GM21360 (cell line): Measurements from ENCODE around the gene CLDND2.
A peak's percentile ranks its signal among the peaks of the same experiment; 100 is the strongest.

ENCODE experiments used
- ATAC-seq: cut with Tn5 transposase; IDR thresholded peaks from one replicate; pipeline ENCODE4 v1.9.1; 2021; ENCODE audit warnings: mild to moderate bottlenecking, moderate library complexity; ENCODE audit not compliant: unreplicated experiment

Gene CLDND2

DNA sequence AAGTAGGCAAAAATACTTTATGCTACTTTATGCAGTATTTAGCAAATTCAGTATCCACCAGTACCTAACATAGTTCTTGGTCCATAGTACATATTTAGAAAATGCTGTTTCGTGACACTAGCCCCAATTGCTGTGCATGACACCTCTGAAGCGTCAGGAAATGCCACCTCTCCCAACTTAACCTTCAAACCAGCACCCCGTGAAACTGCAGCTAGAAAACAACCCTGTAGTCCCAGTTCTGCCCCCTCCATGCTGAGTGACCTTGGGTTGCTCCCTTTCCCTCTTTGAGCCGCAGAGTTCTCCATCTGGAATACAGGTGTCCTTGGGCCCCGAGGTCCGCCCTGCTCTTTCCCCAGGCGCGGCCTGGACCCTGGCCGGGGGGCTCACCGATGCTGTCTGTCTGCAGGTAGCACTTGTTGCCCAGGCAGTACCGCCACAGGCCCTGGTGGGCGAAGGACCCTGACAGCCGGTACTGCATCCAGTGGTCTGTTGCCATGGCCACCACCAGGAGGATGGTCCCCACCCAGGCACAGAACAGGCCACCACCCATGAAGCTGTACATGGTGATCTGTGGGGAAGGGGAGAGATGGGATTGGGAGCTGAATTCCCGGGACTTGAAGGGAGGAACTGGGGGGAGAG lies 18.2 kb upstream of the CLDND2 start:
- no peak for ATAC-seq

DNA sequence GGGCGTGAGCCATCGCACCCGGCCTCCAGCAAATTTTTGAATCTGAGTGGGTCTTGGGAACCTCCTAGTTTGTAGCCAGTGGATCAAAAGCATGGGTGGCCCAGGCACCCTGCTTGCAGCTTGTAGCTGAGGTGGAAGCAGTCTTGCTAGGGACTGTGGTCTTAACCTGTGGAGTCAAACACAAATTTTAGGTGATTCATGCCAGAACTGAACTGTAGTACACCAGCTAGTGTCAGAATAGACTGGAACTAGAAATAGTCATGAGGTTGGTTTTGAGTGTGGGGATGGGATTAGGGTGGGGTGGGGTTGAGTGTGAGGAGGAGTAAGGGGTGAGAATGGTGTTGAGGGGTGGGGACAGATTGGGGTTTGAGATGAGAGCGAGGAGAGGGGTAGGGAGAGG lies 13.2 kb upstream of the CLDND2 start:
- no peak for ATAC-seq

DNA sequence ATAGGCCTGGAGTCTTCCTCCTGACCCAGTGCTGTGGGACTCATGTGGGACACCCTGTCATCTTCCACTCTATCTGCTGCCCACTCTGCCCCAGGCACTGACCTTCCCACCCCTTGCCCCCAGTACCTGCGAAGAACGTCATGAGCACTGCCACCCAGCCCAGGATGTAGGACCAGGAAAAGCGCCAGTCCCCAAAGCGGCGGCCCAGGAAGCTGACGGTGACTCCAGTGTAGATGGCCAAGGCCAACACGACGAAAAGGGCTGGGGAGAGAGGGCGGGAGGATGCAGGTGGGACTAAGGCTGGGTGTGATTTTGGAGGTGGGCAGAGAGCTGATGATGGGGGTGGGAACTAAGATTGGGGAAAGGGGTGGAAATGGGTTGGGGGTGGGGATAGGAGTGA lies 11.6 kb upstream of the CLDND2 start:
- ATAC-seq = no peak

DNA sequence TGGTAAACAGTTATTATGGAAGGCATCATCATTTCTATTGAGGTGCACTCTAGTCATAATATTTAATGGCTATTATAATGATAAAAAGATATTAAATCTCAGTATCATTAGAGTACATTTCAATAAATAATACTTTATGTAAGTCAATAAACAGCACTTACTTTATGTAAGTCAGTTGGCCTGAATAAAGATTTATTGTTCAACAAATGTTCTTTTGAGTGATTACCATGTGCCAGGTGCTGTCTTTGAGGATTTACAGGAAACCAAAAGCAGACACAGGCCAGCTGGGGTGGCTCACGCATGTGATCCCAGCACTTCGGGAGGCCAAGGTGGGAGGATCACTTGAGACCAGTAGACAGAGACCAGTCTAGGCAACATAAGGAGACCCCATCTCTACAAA lies 8.6 kb upstream of the CLDND2 start:
- ATAC-seq = no peak

DNA sequence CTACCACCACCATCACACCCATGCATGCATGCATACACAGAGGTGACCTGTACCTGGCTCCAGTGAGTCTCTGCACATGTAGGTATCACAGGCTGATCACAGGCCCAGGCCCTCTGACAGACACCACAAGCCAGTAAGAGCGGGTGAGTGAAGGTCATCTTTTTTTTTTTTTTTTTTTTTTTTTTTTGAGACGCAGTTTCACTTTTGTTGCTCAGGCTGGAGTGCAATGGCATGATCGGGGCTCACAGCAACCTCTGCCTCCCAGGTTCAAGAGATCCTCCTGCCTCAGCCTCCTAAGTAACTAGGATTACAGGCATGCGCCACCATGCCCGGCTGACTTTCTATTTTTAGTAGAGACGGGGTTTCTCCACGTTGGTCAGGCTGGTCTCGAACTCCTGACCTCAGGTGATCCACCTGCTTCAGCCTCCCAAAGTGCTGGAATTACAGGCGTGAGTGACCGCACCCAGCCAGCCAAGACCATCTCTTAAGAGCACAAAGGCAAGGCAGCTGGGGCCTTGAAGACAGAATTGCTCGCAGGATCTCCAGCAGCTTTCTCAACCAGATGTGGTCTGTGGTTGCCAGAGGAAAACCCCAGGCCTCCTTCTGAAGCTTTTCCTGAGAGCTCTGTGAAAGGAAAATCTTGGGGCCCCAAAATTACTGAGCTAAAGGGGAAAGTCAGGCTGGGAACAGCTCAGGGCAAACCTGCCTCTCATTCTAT lies 6.9 kb upstream of the CLDND2 start:
- ATAC-seq = no peak

DNA sequence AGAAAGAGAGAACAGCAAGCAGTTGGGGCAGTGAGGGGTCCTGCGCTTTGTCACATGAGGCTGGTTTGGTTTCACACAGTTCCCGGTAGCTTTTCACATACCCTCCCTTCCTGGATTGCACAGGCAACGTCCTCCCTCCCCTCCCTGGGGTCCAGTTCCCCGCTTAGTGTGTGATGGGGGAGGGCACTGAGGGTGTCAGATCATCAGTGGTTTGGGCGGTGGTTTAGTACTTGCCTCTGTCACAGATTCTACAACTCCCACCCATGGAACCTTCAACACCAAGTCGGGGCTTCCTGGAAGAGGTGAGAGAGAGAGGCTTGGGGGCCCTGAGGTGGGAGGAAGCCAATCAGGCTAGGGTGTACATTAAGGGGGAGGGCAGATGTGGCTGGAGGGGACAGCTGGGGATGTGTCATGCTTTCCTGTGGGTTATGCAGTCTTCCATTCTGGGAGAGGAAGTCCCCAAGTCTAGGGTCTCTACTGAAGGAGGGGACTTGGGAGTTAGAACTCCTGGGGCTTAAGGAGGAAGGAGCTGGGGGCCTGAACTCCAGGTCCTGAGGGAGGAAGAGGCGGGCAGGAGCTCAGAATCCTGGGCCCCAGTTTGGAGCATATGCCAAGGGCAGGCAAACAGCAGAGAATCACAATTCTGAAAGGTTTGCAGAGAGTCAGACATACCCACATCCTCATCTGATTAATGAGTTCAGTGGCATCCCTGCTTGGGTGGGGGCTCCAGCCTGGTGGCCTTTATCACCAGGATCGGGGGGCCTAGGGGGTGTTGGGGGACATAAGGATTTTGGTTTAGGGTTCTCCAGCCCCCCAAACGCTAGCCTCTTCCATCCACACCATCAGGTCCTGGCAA lies 4.1 kb upstream of the CLDND2 start, which contains the start of gene NKG7:
TSS of gene NKG7 (minus strand) at position 6 of the 856 bp plus-strand sequence. CDS start 119 bp downstream, outside the sequence.
- ATAC-seq = no peak

DNA sequence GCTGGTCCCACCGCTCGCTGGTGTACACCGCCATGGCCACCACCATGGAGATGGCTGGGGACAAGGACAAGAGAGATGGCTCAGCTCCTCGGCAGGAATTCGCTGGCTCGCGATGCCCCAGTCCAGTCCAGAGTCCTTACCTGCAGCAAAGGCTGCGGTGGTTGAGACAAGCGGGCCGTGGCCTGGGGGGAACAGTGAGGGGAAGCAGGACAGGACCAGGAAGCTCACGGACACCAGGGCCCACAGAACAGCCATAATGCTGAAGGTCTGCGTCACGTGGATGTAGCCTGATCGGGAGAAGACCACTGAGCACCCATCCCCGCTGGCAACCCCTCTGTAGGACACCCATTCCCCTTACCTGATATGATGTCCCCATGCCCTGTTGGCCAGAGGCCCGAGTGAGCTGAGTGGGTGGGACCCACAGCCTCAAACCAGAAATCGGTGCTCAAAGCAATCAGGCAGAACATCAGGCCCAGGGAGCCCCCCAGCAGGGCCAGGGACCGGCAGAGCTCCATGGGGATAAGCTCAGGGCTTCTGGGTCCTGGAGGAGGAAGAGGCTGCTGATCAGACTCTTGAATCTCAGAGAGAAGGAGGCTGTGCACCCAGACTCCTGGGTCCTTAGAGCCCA lies 3.3 kb upstream of the CLDND2 start:
- no peak for ATAC-seq

DNA sequence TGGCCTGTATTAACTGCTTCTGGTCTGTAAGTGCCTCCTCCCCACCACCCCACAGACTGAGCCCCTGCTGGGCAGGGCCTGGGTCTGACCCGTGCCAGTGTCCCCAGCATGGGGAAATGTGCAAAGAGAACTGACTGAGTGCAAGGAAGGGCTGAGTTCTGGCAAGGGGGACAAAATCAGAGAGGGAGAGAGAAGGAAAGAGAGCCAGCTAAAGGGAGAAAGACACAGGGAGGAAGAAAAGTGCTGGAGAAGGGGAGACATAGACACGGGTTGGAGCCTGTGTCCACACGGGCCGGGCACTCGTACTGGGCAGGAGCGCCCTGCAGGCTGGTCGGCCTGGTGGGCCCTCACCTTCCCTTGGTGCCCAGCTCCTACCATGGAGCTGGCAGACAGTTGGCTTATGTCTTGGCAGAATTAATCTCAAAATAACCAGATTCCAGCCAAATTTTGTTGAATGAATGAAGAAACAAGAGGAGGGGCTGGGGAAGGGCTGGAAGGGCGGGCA lies 2.4 kb upstream of the CLDND2 start:
- ATAC-seq = no peak

DNA sequence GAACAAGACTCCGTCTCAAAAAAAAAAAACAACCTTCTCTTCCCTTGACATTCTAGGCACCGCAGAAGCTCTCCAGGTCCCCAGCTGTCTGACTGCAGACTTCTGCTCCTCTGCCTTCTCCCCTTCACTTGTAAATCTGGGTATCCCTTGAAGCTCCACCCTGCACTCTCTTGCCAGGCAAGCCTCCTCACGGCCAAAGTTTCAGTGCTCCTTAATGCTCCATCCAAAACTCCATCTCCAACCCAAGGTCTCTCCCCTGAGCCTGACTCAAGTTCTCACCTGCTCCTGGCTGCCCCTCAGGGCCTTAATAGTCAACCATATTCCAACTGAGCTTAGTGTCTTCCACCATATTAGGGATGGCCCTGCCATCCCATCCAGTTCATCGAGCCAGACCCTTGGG lies 1.4 kb upstream of the CLDND2 start:
- ATAC-seq = no peak

DNA sequence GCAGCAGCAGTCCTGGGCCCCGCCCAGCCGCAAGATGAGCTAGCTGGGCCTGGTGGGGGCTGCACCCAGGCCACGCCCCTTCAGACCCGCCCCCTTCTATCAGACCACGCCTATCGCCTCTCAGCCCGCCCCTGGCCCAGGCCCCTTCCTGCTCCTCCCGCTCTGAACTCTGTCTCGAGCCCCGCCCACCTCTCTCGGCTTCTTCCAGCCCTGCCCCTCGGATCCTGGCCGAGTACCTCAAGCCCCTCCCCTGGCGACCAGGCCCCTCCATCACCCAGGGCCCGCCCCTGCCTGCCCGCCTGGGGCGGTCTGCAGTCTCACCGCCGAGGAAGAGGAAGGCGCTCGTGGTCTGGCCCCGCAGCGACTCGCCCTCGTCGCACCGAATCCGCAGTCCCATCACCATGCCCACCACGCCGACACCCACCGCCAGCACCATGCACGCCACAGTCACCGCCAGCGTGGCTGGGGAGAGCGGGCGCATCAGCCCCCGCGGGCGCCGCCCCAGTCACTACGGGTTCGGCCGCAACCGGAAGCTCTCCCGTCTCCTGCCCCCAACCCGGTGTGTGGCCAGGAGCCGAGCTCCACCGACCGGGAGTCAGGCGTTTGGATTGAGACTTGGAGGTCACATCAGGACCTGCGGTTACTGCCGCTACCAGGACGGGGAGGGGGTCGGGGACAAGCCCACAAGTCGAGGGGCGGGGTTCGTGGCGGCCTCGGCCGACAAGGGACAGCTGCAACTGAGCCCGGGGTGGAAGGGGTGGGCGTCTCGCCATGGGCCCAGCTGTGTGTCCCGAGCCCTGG lies 1.0 kb downstream of the CLDND2 start:
- ATAC-seq = peak; percentile 65

DNA sequence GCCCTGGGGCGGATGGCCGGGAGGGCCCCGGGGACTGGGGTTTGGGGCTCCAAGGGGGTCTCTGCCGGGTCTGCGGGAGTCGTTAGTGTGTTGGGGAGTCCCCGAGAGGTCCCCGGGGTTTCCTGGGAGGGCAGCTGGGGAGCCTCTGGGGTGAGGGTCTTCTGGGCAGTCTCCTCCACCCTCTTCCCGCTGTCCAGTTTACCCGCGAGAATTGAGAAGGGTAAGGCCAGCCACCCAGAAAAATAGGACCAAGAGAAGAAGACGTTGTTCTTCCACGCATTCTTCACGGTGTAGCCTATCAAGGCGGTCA lies 1.6 kb downstream of the CLDND2 start:
- peak; percentile 22 for ATAC-seq

DNA sequence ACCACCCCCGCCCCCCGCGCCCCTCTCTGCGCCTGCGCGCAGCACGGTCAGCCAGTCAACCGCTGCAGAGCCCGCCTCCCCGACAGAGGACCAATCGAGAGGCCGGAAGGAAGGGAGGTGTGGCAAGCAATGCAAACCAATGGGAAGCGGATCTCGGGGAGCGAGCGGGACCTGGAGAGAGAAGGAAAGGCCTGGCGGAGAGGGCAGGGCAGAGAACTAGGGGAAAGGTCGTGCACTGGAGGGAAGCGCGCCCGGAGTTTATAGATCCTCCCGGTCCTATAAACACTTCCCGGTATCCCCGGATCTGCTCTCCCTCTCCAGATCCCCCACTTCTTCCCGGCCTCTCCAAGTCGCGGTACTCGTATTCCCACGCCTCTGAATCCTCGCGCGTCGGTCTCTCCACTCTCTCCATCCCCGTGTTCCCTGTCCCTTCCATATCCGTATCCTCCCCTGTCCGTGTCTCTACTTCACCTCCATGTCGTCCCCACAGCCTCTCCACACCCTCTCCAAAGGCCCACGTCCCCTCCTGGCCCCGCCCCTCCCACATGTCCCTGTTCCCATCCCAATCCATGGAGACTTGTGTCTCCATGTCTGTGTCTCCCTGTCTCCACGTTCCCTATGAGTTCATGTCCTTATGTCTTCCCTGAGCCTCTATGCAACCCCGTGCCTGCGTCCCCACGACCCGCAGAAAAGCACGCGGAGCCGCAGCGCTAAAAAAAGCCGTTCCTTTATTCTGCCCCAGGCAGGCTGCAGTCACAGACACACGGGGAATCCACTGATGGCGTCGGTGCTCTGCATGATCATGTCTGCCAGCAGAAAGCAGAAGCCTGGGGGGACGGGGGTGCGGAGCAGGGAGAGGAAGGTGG lies 2.2 kb downstream of the CLDND2 start:
- peak; percentile 39 for ATAC-seq

DNA sequence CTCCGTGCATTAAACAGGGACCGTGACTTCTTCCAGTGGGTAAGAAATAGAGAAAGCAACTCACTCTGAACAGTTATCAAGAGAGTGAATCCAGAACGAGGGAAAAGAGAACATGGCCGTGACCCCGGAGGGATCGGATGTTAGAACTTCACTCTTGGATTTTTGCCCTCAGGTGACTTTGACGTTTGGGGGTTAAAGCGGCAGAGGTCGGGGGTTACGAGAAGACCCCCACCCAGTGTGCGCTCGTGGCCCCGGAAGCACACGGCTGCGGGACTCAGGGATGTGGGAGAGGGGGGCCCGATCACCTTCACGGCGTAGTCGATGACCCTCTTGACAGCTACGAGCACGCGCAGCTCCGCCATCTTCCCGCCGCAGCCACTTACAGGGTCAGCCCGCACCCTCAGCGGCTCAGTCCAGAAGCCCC lies 2.8 kb downstream of the CLDND2 start, which contains the start of gene ETFB:
TSS of gene ETFB (minus strand) at position 424 of the 424 bp plus-strand sequence. CDS start at position 362, 62 bp downstream.
- ATAC-seq = no peak

DNA sequence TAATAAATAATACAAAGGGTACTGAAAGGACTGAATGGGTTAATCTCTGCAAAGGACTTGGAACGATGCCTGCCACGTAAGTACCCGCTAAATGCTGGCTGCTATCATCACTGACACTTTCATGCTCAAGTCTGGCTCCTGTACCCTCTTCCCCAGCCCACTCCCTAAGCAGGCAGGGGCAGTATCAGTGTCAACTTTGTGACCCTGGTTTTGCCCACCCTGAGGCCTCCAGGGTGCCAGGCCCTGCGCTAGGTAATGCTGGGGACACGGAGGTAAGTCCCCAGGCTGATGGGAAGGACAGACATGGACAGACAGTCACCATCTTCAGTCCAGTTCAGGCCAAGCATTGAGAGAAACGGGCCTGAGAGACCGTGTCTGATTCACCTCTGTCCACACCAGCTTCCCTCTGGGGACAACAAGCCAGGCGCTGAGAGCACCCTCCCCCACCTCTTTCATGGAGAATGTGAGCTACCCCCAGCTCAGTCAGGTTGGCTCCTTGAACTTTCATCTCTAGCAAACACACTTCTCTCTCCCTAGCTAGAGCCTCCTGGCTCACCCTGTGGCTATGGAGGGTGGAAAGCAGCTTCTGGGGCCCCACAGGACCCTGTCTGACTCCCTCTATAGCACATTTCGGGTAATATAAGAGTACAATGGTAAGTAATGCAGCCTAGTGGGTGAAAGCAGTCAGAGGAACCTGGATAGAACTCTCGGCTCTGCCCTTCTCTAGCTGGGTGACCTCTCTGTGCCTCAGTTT lies 3.4 kb downstream of the CLDND2 start:
- ATAC-seq = no peak

DNA sequence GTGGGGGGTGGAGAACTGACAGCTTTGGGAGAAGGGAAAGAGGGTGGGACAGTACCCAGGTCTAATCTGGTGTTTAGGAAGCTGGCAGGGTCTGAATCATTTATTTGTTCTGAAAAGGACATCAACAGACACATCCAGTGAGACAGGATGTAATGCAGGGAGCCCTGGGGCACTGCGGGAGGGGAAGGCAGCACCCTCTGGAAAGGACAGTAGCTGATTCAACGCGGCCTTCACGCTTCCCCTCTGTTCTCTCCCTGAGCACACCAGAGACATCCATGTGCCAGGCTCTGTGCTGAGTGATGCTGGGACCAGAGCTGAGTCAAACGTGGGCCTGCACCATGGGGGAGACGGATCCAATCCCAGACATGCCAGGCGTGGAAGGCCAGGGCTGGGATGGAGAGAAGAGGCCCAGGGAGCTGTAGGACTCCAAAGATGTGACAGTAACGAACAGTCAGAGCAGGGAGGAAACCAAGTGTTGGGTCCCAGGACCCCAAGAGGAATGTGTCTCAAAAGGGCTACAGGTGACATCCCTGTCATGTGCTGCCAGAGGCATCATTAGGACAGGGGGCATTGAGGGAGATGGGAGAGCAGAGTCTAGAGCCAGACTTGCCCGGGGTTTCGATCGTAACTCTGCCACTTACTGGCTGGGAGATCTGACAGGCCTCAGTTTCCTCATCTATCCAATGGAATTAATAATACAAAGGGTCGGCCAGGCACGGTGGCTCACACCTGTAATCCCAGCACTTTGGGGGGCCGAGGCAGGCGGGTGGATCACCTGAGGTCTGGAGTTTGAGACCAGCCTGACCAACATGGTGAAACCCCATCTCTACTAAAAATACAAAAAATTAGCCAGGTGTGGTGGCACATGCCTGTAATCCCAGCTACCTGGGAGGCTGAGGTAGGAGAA lies 4.3 kb downstream of the CLDND2 start:
- ATAC-seq = no peak

DNA sequence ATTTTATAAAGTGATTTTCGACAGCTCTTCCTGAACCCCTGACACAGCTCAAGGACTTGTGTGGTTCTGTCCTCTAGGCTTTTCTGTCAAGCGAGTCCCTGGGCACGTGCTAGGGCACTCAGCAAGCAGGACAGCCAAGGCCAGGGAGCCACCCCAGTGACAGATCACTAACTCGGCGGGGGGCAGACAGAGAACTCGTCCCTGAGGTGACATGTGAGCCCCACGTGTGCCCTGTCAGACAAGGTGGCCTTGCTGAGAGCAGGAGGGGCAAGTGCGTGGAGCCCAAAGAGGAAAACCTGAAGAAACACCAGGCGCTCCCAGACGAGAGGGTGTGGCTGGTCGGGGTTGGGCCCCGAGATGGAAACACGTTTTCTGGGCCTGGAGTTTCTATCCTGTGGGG lies 7.6 kb downstream of the CLDND2 start:
- no peak for ATAC-seq

DNA sequence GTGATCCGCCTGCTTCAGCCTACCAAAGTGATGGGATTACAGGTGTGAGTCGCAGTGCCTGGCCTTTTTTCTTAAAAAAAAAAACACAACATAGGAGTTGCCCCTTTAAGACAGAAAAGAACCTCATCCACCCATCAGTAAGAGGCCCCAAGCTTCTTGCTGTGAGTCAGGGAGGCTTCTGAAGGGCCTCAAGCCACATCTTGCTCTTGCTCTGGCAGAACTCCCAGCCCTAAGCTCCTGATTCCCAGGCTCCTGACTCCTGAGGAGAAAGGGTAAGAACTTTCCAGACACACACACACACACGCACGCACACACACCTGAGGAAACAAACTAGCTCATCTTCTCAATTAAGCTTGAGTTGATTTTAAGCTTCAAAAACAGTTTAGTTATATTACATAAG lies 9.5 kb downstream of the CLDND2 start:
- no peak for ATAC-seq

DNA sequence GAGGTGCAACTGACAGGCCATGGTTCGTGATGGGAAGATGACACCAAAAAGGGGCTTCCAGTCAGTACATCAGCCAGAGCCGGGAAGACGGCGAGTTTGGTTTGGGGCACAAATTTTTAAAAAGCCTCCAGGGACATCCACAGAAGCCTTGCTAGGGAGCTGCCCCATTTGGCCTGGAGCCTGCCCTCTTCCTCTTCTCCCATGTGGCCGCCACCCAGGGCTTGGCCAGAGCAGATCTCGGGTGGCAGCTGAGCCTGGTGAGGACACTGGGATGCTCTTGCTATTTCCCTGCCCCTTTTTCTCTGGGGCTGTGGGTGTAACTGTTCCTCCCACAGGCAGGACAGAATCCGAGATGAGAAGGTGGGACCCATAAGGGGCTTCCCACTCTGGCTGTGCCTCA lies 10.9 kb downstream of the CLDND2 start:
- no peak for ATAC-seq
